ENCODE results near the gene ZYG11B. TPM values are rescaled to one million over a fixed set of nuclear protein-coding genes. Genes with fewer than 3 reads are reported as not detected.

Gene ZYG11B
- total and polyA plus RNA-seq, 9 of the 15 experiments (the other 6 are each of a cell fraction or from before 2014, with no cell fraction given), result 4.9 to 22.2 (median 12.2) TPM

DNA sequence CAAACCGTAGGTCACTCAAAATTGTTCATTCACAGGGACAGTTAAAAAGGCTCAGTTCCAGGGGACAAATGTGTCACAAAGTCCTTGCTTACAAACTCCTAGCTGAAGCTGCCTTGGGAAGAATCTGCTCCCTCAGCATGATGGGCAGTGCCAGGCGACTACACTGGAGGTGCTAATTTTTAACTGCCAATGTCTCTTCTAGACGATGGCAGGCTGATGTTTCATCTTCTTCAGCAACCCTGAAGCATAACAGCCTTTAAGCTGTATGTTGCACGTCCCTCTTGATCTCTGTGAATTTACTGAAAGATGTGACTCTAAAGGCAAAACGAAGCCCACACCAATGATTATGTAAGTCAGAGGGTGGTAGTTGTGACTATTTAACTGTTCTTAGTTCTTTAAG, 39.4 kb upstream of the ZYG11B start (continued):
- TF ChIP-seq ZNF583 (CRISPR knock-in tag; IDR thresholded peaks at IDR 0.05) (no peak), DIDO1 (tag; IDR thresholded peaks at IDR 0.05; ENCODE audit: low read depth) (no peak), CHD2 (IDR thresholded peaks at IDR 0.05; ENCODE audit: low read depth, low read length) (no peak), SIRT6 (IDR thresholded peaks at IDR 0.05; ENCODE audit: low read depth, low read length) (no peak)
- TF ChIP-seq, protein P1, sequence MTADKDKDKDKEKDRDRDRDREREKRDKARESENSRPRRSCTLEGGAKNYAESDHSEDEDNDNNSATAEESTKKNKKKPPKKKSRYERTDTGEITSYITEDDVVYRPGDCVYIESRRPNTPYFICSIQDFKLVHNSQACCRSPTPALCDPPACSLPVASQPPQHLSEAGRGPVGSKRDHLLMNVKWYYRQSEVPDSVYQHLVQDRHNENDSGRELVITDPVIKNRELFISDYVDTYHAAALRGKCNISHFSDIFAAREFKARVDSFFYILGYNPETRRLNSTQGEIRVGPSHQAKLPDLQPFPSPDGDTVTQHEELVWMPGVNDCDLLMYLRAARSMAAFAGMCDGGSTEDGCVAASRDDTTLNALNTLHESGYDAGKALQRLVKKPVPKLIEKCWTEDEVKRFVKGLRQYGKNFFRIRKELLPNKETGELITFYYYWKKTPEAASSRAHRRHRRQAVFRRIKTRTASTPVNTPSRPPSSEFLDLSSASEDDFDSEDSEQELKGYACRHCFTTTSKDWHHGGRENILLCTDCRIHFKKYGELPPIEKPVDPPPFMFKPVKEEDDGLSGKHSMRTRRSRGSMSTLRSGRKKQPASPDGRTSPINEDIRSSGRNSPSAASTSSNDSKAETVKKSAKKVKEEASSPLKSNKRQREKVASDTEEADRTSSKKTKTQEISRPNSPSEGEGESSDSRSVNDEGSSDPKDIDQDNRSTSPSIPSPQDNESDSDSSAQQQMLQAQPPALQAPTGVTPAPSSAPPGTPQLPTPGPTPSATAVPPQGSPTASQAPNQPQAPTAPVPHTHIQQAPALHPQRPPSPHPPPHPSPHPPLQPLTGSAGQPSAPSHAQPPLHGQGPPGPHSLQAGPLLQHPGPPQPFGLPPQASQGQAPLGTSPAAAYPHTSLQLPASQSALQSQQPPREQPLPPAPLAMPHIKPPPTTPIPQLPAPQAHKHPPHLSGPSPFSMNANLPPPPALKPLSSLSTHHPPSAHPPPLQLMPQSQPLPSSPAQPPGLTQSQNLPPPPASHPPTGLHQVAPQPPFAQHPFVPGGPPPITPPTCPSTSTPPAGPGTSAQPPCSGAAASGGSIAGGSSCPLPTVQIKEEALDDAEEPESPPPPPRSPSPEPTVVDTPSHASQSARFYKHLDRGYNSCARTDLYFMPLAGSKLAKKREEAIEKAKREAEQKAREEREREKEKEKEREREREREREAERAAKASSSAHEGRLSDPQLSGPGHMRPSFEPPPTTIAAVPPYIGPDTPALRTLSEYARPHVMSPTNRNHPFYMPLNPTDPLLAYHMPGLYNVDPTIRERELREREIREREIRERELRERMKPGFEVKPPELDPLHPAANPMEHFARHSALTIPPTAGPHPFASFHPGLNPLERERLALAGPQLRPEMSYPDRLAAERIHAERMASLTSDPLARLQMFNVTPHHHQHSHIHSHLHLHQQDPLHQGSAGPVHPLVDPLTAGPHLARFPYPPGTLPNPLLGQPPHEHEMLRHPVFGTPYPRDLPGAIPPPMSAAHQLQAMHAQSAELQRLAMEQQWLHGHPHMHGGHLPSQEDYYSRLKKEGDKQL (CRISPR knock-in tag; IDR thresholded peaks at IDR 0.05; ENCODE audit: borderline replicate concordance), result no peak
- TF ChIP-seq, protein P2, sequence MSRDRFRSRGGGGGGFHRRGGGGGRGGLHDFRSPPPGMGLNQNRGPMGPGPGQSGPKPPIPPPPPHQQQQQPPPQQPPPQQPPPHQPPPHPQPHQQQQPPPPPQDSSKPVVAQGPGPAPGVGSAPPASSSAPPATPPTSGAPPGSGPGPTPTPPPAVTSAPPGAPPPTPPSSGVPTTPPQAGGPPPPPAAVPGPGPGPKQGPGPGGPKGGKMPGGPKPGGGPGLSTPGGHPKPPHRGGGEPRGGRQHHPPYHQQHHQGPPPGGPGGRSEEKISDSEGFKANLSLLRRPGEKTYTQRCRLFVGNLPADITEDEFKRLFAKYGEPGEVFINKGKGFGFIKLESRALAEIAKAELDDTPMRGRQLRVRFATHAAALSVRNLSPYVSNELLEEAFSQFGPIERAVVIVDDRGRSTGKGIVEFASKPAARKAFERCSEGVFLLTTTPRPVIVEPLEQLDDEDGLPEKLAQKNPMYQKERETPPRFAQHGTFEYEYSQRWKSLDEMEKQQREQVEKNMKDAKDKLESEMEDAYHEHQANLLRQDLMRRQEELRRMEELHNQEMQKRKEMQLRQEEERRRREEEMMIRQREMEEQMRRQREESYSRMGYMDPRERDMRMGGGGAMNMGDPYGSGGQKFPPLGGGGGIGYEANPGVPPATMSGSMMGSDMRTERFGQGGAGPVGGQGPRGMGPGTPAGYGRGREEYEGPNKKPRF (IDR thresholded peaks at IDR 0.05; ENCODE audit: low read depth, low read length), result no peak

Measured in K562 (cell line).